Amniotic stem cell (primary cell): ENCODE results near the gene C2orf92.

ENCODE experiments used
- DNase-seq: peaks from one replicate; lab custom pipeline; 2025; lab: John Stamatoyannopoulos, UW

C2orf92 gene

DNA sequence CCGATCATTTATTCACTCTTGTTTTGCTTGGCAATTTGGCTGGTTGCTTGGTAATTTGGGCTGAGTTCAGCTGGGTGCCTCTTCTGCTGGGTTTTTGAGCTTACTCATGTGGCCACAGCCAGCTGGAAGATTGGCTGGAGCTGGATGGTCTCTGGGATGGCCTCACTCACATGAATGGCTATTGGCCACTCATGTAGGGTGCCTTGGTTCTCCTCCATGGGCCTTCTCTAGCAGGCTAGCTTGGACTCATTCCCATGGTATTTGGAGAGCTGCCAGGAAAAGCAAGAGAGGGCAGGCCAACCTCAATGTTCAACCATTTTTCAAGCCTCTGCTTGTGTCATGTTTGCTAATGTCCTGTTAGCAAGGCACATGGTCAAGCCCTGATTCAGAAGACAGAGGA, 60.7 kb downstream of the C2orf92 start:
- DNase-seq: no peak

GRCh38 chr2:97731274-97732020, 61.9 kb downstream of the C2orf92 start:
- DNase-seq: no peak

DNA sequence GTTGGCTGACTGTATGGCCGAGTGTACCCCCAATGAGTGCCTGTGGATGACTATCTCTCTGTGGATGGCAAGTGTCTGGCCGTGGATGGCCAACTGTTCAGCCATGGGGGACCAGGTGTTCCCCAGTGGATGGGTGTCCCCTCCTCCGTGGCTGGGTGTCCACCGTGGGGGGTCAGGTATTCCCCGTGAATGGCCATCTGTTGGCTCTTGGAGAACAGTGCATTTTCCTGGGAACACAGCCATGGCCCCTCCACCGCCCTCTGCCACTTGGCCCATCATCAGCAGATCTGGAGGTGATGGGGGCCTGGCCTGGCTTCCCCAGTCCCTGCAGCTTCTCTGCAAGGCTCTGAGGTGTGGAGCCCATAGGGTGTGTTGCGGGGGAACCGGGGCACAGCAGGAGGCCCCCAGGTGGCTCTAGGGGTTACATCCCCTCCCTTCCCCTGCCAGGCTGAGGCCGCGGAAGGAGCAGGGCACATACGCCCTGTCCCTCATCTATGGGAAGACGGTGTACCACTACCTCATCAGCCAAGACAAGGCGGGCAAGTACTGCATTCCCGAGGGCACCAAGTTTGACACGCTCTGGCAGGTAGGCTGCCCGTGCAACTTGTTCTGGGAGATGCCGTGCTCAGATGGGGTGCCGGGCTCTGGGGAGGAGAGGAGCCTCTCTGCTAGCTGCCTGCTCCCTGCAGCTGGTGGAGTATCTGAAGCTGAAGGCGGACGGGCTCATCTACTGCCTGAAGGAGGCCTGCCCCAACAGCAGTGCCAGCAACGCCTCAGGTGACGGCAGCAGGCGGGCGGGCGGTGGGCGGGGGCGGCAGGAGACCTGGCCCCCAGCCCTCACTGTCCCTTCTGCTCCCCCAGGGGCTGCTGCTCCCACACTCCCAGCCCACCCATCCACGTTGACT, 63.2 kb downstream of the C2orf92 start:
- DNase-seq: no peak

- DNase-seq: no peak
Observed at GRCh38 chr2:97733341-97734035, 64.0 kb downstream of the C2orf92 start.

DNA sequence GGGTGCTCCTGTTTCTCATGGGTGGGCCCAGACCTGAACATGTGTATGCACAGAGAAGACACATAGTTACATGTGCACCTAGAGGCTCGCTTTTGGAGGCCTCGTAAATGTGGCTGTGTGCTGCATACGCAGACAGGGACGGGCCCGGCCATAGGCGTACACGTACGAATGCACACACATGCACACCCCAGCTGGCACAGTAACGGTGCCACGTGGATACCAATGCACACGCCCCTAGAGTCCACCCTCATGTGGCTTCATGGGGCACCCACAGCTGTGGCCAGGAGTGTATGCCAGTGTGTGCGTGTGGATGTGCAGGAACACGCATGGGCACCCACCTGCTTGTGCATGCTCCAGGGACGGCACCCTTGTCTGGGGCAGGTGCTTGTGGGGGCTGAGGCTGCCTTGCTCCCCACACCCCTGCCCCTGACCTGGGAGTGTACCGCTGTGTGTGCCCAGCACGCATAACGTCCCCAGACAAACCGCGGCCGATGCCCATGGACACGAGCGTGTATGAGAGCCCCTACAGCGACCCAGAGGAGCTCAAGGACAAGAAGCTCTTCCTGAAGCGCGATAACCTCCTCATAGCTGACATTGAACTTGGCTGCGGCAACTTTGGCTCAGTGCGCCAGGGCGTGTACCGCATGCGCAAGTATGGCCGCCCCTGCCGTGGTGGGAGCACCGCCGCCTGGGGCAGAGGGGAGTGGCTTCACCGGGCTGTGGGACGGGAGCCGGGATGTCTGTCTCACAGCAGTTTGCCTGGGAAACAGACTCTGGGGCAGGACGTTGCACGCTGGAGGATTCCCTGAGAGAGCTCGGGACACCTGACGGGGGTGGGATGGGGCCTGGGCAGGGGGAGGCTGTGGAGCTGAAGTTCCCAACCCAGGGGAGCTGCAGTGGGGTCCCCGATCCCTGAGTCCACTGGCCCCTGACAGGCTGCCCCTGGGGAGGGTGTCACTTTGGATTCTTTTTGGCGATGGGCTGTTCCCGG, 64.8 kb downstream of the C2orf92 start:
- DNase-seq: no peak

- no peak for DNase-seq
Observed at GRCh38 chr2:97735161-97735561, 65.6 kb downstream of the C2orf92 start.

- DNase-seq: no peak
Observed at GRCh38 chr2:97736185-97736584, 66.7 kb downstream of the C2orf92 start.

DNA sequence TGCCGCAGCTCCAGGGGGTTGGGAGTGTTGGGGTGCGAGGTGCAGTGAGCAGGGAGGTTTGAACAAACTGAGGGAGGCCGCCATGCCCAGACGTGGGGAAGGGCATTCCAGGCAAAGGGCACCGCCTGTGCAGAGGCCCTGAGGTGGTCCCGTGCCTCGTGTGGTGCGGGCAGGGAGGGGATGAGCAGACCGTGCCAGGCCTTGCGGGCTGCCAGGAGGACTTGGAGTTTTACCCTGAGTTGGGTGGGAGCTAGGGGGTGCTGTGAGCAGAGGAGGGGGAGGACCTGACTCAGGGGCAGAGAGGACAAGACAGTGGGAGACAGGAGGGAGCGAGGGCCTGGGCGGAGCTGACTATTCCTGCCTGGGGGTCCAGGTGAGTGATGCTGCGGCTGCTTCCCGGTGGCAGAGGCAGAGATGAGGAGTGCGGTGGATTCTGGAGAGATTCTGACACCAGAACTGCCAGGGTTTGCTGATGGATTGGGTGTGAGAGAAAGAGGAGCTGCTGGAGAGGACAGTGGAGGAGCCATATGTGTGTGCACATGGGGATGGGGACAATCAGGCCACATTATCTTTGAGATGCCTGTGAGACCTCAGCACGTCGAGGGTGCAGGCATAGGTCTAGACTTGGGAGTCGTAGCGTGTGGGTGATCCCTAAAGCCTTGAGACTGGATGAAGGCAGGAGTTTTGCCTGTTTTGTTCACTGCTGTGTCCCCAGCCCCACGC, 67.3 kb downstream of the C2orf92 start:
- DNase-seq: no peak

DNA sequence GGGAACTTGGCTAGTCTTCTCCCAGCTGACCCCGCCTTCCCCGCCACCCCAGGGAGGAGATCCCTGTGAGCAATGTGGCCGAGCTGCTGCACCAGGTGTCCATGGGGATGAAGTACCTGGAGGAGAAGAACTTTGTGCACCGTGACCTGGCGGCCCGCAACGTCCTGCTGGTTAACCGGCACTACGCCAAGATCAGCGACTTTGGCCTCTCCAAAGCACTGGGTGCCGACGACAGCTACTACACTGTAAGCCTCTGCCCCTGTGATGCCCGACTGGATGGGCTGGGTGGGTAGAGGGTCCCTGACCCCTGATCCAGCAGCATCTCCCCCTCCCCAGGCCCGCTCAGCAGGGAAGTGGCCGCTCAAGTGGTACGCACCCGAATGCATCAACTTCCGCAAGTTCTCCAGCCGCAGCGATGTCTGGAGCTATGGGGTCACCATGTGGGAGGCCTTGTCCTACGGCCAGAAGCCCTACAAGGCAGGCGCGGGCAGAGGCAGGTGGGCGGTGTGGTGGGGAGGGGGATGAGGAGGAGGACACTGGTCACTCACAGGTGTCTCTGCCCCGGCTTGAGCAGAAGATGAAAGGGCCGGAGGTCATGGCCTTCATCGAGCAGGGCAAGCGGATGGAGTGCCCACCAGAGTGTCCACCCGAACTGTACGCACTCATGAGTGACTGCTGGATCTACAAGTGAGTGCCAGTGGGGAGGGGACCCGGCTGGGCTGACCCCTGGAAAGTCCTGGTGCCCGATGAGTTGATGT, 68.1 kb downstream of the C2orf92 start:
- no peak for DNase-seq

- DNase-seq: no peak
Observed at GRCh38 chr2:97738179-97739019, 68.9 kb downstream of the C2orf92 start.

DNA sequence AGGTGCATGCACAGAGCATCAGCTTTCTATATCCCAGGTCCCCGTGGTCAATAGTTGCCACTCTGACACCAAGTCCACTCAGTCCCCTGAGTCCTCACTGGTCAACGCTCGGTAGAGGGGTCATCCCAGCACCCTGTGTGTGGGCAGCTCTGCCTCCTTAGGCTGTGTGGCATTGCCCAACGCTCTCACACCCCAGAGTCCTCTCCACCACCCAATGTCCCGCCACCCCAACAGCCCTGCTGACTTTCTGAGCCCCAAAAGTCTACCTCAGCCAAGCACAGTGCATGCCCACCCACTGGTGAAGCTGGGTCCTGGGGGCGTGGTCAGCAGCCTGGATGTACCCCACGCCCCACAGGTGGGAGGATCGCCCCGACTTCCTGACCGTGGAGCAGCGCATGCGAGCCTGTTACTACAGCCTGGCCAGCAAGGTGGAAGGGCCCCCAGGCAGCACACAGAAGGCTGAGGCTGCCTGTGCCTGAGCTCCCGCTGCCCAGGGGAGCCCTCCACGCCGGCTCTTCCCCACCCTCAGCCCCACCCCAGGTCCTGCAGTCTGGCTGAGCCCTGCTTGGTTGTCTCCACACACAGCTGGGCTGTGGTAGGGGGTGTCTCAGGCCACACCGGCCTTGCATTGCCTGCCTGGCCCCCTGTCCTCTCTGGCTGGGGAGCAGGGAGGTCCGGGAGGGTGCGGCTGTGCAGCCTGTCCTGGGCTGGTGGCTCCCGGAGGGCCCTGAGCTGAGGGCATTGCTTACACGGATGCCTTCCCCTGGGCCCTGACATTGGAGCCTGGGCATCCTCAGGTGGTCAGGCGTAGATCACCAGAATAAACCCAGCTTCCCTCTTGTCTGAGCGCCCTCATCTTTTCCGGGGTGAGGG, 69.7 kb downstream of the C2orf92 start:
- DNase-seq: no peak

GRCh38 chr2:97739893-97740245, 70.4 kb downstream of the C2orf92 start:
- DNase-seq: no peak

- no peak for DNase-seq
Observed at GRCh38 chr2:97740590-97741182, 71.2 kb downstream of the C2orf92 start.

GRCh38 chr2:97741251-97741650, 71.7 kb downstream of the C2orf92 start:
- DNase-seq: no peak

DNA sequence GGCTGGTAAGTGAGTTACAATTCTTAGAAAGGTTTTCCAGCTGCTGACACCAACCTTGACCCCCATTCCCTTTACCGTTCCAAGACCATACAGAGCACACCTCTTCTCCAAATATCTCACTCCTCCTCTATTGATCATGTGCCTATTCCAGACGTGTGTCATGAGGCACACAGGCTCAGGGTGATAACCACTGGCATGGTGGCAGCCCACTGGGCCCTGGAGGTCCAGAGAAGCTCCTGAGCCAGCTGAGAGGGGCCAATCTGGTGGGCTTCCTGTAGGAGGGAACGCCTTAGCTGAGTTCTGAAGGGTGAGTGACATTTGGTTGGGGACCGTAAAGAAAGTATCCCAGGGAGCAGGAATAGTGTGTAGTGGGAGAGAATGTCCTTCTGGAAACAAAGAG, 72.2 kb downstream of the C2orf92 start:
- DNase-seq: no peak

DNA sequence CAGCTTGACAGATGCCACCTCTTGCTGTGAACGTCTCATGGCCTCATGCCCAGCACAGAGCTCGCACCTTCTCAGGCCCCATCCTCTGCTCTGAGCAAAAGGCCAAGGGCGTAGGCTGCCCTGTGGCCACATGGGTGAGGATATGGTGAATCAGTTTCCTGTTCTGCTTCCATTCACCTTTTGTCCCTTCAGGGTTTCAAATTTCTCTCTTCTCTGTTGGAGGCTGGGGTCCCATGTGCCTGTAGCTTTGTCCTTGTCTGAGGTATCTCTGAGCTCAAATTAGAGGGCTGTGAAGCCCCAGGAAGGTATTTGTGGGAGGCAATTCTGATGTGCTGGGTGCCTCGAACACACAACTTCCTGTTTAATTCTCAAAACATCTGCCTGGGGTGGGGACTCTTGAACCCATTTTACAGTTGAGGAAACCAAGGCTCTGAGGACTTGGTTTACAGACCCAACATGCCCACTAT, 72.9 kb downstream of the C2orf92 start:
- DNase-seq: no peak

DNA sequence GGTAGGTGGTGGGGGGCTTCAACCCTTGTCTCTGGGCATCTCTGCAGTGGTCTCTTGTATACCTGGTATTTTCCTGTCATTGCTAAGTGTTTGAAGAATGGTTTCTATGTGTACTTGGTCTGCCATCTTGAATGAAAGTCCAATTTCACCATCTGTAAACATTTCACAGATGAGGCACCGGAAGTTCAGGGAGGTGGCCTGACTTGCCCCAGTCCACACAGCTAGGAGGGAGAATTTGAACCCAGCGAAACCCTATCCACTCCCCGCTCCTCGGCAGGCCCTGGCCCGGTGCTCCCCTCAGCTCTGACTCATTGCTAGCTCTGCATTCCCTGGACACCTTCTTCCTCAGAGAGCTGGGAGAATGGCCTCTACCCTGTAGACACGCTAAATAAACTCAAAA, 74.4 kb downstream of the C2orf92 start:
- DNase-seq: no peak
